Activated CD4-positive, alpha-beta T cell treated with anti-CD3 and anti-CD28 coated beads, Interleukin-2, Interleukin-6, amounts not matched to agents 100 ng/mL and 50 ng/mL, durations not matched to agents 16 hours and 8 hours (primary cell): ENCODE results near the gene EEF1G.
"Not testable (repeated sequence)": the region's sequence is repeated elsewhere in the genome, so short reads cannot be mapped to it uniquely, and the experiment has no call there.

Experiments
- DNase-seq: peaks from one replicate; pipeline ENCODE4 v3.0.0-alpha.2; 2020

Gene EEF1G

GRCh38 chr11:62602141-62603071, 28.7 kb upstream of the EEF1G start:
- peak; percentile 64 for DNase-seq

- DNase-seq: peak; percentile 100
These were observed 27.9 kb upstream of the EEF1G start, which contains the start of gene MTA2 for GRCh38 chr11:62601372-62602140. TSS of gene MTA2 (minus strand) at chr11:62601865. CDS start at chr11:62601450, 415 bp downstream.

GRCh38 chr11:62601122-62601371, 27.4 kb upstream of the EEF1G start:
- DNase-seq: peak; percentile 64

- DNase-seq: peak; percentile 39
These were observed 26.9 kb upstream of the EEF1G start for GRCh38 chr11:62600367-62601121.

GRCh38 chr11:62599901-62600300, 26.2 kb upstream of the EEF1G start:
- DNase-seq: peak; percentile 42

- peak; percentile 99 for DNase-seq
These were observed 25.5 kb upstream of the EEF1G start for GRCh38 chr11:62599069-62599696.

GRCh38 chr11:62595124-62595523, 21.4 kb upstream of the EEF1G start:
- DNase-seq: no peak

GRCh38 chr11:62593434-62594044, 19.8 kb upstream of the EEF1G start:
- peak; percentile 84 for DNase-seq

- no peak for DNase-seq
These were observed 19.3 kb upstream of the EEF1G start for GRCh38 chr11:62592989-62593421.

- no peak for DNase-seq
These were observed 18.6 kb upstream of the EEF1G start for GRCh38 chr11:62592146-62592815.

- DNase-seq: peak; percentile 98
These were observed 17.9 kb upstream of the EEF1G start, which contains the start of gene TUT1 for GRCh38 chr11:62591448-62592145. TSS of gene TUT1 (minus strand) at chr11:62591523. CDS start at chr11:62591485, 38 bp downstream.

- peak; percentile 48 for DNase-seq
These were observed 15.4 kb upstream of the EEF1G start for GRCh38 chr11:62588966-62589637.

GRCh38 chr11:62585356-62585755, 11.7 kb upstream of the EEF1G start:
- not testable (repeated sequence) for DNase-seq

GRCh38 chr11:62581735-62582134, 8.0 kb upstream of the EEF1G start:
- DNase-seq: not testable (repeated sequence)

GRCh38 chr11:62580959-62581715, 7.4 kb upstream of the EEF1G start:
- no peak for DNase-seq

- DNase-seq: no peak
These were observed 5.6 kb upstream of the EEF1G start for GRCh38 chr11:62579252-62579651.

- DNase-seq: no peak
These were observed 4.8 kb upstream of the EEF1G start for GRCh38 chr11:62578541-62578940.

GRCh38 chr11:62577046-62577714, 3.5 kb upstream of the EEF1G start:
- DNase-seq: no peak

- no peak for DNase-seq
These were observed 2.1 kb upstream of the EEF1G start for GRCh38 chr11:62575837-62576236.
